Activated CD4-positive, alpha-beta memory T cell treated with anti-CD3 and anti-CD28 coated beads for 36 hours (primary cell): ENCODE data around the gene MFN2. TPM values are rescaled to one million over a fixed set of nuclear protein-coding genes. Genes with fewer than 3 reads are reported as not detected.
A peak's percentile ranks its signal among the peaks of the same experiment; 100 is the strongest.

Experiments used
- CTCF ChIA-PET: fragments of 350-600 bp; sonication (Branson Sonifier 250); formaldehyde crosslinking; loops from one replicate; lab custom pipeline; 2021; ENCODE audit warnings: antibody characterized with exemption, inconsistent platforms; lab: Charles Lee
- POLR2A ChIA-PET: fragments of 350-600 bp; sonication (Branson Sonifier 250); formaldehyde crosslinking; loops from one replicate; lab custom pipeline; 2021; ENCODE audit warnings: antibody characterized with exemption; lab: Charles Lee
- DNase-seq: peaks from one replicate; pipeline ENCODE4 v3.0.0-alpha.2; 2020
- H3K27ac Mint-ChIP-seq: one replicate; pipeline ENCODE4 v1.8.0; 2021; ENCODE audit warnings: mixed read lengths
- H3K27me3 Mint-ChIP-seq: one replicate; pipeline ENCODE4 v1.8.0; 2021; ENCODE audit warnings: mixed read lengths
- H3K36me3 Mint-ChIP-seq: one replicate; pipeline ENCODE4 v1.8.0; 2021; ENCODE audit warnings: mixed read lengths
- H3K4me1 Mint-ChIP-seq: one replicate; pipeline ENCODE4 v1.8.0; 2021; ENCODE audit warnings: low read depth, mixed read lengths
- H3K4me3 Mint-ChIP-seq: one replicate; pipeline ENCODE4 v1.8.0; 2021; ENCODE audit warnings: mild to moderate bottlenecking, mixed read lengths
- H3K9me3 Mint-ChIP-seq: one replicate; pipeline ENCODE4 v1.8.0; 2021; ENCODE audit warnings: mixed read lengths
- intact Hi-C: fragments of 100-400 bp; cut with micrococcal nuclease; formaldehyde crosslinking; loops from one replicate; pipeline ENCODE4 v1.15.1; 2023
- total RNA-seq, 2 experiments: library from RNA; stranded (reverse); gene quantifications; one replicate each; pipeline ENCODE4 v1.2.3, GENCODE V29; 2021

MFN2 gene
- total RNA-seq, 2 experiments from 2014 or later = 52.0 to 58.1 TPM

DNA sequence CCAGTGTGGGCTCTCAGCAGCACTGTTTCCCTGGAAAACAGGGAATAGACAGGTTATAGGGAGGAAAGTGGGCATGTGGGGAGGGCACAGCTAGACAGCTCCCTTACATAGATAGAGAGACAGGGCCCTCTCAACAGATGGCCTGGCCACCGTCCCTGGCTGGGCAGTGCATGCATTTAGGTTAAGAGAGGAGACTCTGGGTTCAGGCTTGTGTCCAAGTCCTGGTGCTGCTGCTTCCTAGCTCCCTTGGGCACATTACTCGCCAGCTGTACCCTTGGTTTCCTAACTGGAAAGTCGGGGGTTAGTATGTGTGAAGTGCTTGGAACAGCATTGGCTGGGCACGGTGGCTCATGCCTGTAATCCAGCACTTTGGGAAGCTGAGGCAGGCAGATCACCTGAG lies 36.6 kb upstream of the MFN2 start:
- ChIA-PET CTCF (no interaction called here), POLR2A (interaction anchor here (0.7 to 1.4 kb wide), 2 partner anchors 35 to 136 kb away, joined by 3 read pairs; no protein-coding TSS in a partner anchor)
- H3K4me3 Mint-ChIP-seq = no peak overlapping the region
- H3K27me3 Mint-ChIP-seq = no peaks in the 10 kb centered on the region
- H3K9me3 Mint-ChIP-seq = no peaks in the 10 kb centered on the region
- intact Hi-C loops = no loop called here
- peaks cover 3% of the 10 kb centered on the region for H3K36me3 Mint-ChIP-seq
- no peak overlapping the region for H3K27ac Mint-ChIP-seq
- no peaks in the 10 kb centered on the region for H3K4me1 Mint-ChIP-seq
- DNase-seq = no peak

DNA sequence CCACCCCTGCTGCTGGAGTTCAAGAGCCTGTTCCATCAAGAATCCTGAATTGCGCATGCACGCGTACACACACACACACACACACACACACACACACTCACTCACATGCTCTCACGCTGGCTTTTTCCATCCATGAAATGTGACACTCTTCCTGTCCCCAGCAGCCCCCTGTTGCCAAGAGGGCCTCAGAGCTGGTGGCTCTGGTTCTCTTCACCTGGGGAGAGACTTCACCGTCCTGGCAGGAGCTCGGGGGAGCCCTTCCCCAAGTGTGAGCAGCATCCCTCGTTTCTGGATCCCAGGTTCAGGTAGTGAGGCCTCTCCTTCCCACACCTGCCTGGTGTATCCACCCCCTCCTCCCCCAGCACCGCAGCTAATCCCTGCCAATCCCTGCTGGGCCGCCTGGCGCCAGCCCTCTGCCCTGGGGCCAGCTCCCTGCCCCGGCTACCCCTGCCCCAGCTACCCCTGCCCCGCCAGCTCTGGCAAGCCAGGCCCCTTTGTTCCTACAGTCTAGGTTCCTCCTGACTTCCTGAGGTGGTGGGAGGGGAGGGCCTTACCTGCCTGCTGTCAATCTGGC lies 35.8 kb upstream of the MFN2 start:
- Mint-ChIP-seq H3K27ac (no peak overlapping the region), H3K27me3 (no peaks in the 10 kb centered on the region), H3K9me3 (no peaks in the 10 kb centered on the region), H3K4me1 (no peaks in the 10 kb centered on the region), H3K4me3 (no peak overlapping the region), H3K36me3 (peaks cover 3% of the 10 kb centered on the region)
- intact Hi-C loops = no loop called here
- ChIA-PET CTCF (no interaction called here), POLR2A (interaction anchor here (1.4 kb wide), 1 partner anchor 36 kb away, joined by 3 read pairs; no protein-coding TSS in a partner anchor)
- DNase-seq = no peak

DNA sequence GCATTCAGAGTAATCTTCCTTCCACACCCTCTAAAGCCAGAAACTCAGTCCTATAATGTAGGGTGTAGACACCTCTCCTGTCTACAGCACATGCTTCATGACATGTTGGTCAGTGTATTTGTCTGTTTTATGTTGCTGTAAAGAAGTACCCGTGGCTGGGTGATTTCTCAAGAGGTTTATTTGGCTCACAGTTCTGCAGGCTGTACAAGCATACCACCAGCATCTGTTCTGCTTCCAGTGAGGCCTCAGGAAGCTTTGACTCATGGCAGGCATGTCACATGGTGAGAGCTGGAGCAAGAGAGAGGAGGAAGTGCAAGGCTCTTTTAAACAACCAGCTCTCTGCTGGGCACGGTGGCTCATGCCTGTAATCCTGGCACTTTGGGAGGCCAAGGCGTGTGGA lies 33.6 kb upstream of the MFN2 start:
- intact Hi-C loops = no loop called here
- ChIA-PET CTCF (no interaction called here), POLR2A (no interaction called here)
- Mint-ChIP-seq H3K36me3 (peaks cover 3% of the 10 kb centered on the region), H3K4me1 (no peaks in the 10 kb centered on the region), H3K4me3 (no peak overlapping the region), H3K9me3 (no peaks in the 10 kb centered on the region), H3K27me3 (no peaks in the 10 kb centered on the region), H3K27ac (no peak overlapping the region)
- DNase-seq = no peak

DNA sequence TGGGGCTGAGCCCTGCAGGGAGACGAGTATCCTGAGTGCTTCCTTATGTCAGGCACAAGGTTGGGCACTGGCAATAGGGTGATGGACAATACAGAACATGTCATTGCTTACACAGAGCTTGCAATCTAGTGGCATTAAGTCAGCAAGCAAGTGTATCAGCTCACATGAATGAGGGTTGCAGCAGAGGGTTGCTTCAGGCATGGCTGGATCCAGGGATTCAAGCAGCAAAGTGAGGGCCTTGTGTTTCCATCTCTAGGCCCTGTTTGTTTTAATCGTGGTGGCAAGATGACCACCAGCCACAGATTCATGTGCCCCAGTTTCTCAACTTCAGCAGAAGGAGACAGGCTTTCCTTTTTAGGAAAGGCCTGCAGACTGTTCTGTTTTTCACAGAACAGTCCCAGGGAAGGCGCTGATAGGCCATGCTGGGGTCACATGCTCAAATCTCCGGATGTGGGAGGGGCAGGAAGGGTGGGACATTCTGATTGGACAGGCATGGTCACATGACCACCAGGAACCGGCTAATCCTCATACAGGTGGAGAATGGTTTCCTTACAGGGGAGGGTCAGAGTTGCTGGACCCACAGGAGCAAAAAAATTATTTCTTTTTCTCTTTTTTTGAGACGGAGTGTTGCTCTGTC lies 31.3 kb upstream of the MFN2 start:
- peaks cover 3% of the 10 kb centered on the region for H3K36me3 Mint-ChIP-seq
- ChIA-PET CTCF (no interaction called here), POLR2A (no interaction called here)
- H3K4me3 Mint-ChIP-seq = no peak overlapping the region
- intact Hi-C loops = no loop called here
- no peaks in the 10 kb centered on the region for H3K4me1 Mint-ChIP-seq
- no peaks in the 10 kb centered on the region for H3K27me3 Mint-ChIP-seq
- peak; percentile 28 for DNase-seq
- no peaks in the 10 kb centered on the region for H3K9me3 Mint-ChIP-seq
- no peak overlapping the region for H3K27ac Mint-ChIP-seq

DNA sequence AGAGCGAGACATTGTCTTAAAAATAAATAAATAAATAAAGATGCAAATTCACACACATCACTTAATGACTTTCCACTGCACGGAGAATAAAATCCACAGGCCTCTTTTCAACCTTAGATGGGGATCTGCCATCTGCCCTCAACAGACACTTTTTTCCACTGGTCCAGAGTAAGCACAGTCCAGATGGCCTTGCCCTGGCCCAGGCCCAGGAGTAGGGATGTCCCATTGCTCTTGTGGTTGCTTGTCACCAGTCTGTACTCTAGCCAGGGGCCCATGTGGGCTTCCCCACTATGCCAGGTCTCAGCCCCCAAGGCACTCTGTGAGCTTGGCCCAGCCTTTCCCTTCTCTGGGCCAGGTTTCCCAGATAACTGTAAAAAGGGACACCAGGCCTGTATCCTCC lies 28.3 kb upstream of the MFN2 start:
- Mint-ChIP-seq H3K9me3 (no peaks in the 10 kb centered on the region), H3K27ac (no peak overlapping the region), H3K36me3 (peaks cover 3% of the 10 kb centered on the region), H3K4me3 (no peak overlapping the region), H3K27me3 (no peaks in the 10 kb centered on the region), H3K4me1 (no peaks in the 10 kb centered on the region)
- DNase-seq = no peak
- ChIA-PET POLR2A (no interaction called here), CTCF (no interaction called here)
- intact Hi-C loops = no loop called here

GRCh38 chr1:11952455-11953109 lies 27.7 kb upstream of the MFN2 start:
- Mint-ChIP-seq H3K4me1 (no peaks in the 10 kb centered on the region), H3K4me3 (no peak overlapping the region), H3K27ac (no peak overlapping the region), H3K36me3 (peaks cover 3% of the 10 kb centered on the region), H3K27me3 (no peaks in the 10 kb centered on the region), H3K9me3 (no peaks in the 10 kb centered on the region)
- intact Hi-C loops = no loop called here
- DNase-seq = no peak
- CTCF ChIA-PET = no interaction called here
- POLR2A ChIA-PET = no interaction called here

DNA sequence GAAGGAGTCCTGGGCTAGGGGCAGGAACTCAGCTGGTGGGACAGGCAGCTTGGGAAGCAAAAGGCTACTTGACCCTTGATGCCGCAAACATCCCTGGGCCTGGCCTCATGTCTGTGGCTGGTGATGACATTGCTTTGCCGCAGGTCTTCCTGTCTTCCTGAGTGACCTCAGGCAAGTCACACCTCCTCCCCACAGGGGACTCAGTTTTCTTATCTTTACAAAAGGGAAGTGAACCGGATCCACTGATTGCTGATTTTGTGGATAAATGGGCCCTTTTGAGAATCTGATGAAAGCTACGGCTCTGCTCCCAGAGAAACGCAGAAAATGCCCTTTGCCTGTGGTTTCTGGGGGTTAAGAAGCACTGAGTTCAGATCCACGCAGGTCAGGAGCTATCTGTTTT lies 25.0 kb upstream of the MFN2 start:
- Mint-ChIP-seq H3K27me3 (no peaks in the 10 kb centered on the region), H3K9me3 (no peaks in the 10 kb centered on the region)
- POLR2A ChIA-PET = no interaction called here

GRCh38 chr1:11957398-11957797 lies 22.8 kb upstream of the MFN2 start:
- Mint-ChIP-seq H3K36me3 (peaks cover 2% of the 10 kb centered on the region), H3K27me3 (no peaks in the 10 kb centered on the region), H3K4me1 (no peaks in the 10 kb centered on the region), H3K9me3 (no peaks in the 10 kb centered on the region), H3K4me3 (no peak overlapping the region), H3K27ac (no peak overlapping the region)
- no peak for DNase-seq
- intact Hi-C loops = no loop called here
- ChIA-PET POLR2A (interaction anchor here (0.6 kb wide), 1 partner anchor 11 kb away, joined by 3 read pairs; no protein-coding TSS in a partner anchor), CTCF (interaction anchor here (0.7 kb wide), 1 partner anchor 44 kb away, joined by 3 read pairs; no protein-coding TSS in a partner anchor)

More for the DNA sequence above, 25.0 kb upstream of the MFN2 start:
- Mint-ChIP-seq H3K27ac (no peak overlapping the region), H3K4me1 (no peaks in the 10 kb centered on the region), H3K4me3 (no peak overlapping the region), H3K36me3 (peaks cover 2% of the 10 kb centered on the region)
- CTCF ChIA-PET = no interaction called here
- no peak for DNase-seq
- intact Hi-C loops = no loop called here

DNA sequence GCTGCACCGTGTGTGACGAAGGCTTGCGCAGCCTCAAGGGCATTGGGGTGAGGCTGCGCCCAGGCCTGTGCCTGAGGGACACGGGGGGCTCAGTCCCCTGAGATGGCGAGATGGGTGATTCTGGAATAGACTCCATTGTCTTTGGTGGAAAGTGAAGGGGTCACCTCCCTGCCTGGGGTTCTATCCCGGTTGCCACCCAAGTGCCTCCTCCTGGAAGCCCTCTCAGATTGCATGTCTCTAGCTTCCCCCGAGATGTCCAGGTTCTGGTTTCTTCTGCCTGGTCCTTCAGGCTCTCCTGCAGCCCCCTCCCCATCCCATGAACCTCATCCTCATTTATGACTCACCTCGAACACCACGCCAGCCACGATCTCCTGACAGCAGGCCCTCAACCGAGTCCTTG lies 22.3 kb upstream of the MFN2 start:
- intact Hi-C loops = no loop called here
- Mint-ChIP-seq H3K9me3 (no peaks in the 10 kb centered on the region), H3K36me3 (peaks cover 2% of the 10 kb centered on the region), H3K4me1 (no peaks in the 10 kb centered on the region), H3K4me3 (no peak overlapping the region), H3K27me3 (no peaks in the 10 kb centered on the region), H3K27ac (no peak overlapping the region)
- ChIA-PET CTCF (interaction anchor here (0.7 kb wide), 1 partner anchor 43 kb away, joined by 3 read pairs; no protein-coding TSS in a partner anchor), POLR2A (interaction anchor here (0.6 kb wide), 1 partner anchor 11 kb away, joined by 3 read pairs; no protein-coding TSS in a partner anchor)
- no peak for DNase-seq

DNA sequence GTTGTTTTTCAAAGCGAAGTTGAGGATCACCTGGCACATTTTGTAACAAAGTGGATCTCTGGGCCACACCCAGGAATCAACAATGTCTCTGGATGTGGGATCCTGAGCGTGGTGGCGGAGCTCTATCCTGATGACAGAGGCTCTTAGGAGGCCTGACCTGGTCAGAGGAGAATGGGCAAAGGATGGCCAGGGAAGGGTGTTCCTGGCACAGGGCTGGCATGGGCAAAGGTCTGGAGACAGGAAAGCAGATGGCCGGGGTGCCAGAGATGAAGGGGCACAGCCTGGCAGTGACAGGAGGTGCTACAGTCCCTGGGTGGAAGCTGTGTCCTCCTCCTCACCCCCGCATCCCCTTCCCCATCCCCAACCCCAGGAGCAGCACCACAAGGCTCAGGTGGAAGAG lies 20.0 kb upstream of the MFN2 start:
- Mint-ChIP-seq H3K36me3 (peaks cover 4% of the 10 kb centered on the region), H3K9me3 (no peaks in the 10 kb centered on the region), H3K4me3 (no peak overlapping the region), H3K27me3 (no peaks in the 10 kb centered on the region), H3K27ac (no peak overlapping the region), H3K4me1 (no peaks in the 10 kb centered on the region)
- intact Hi-C loops = no loop called here
- CTCF ChIA-PET = no interaction called here
- POLR2A ChIA-PET = no interaction called here
- no peak for DNase-seq

GRCh38 chr1:11960715-11961114 lies 19.5 kb upstream of the MFN2 start:
- intact Hi-C loops = no loop called here
- Mint-ChIP-seq H3K4me3 (no peak overlapping the region), H3K36me3 (peaks cover 4% of the 10 kb centered on the region), H3K27ac (no peak overlapping the region), H3K9me3 (no peaks in the 10 kb centered on the region), H3K4me1 (no peaks in the 10 kb centered on the region), H3K27me3 (no peaks in the 10 kb centered on the region)
- DNase-seq = no peak
- ChIA-PET CTCF (no interaction called here), POLR2A (no interaction called here)

GRCh38 chr1:11961230-11961629 lies 19.0 kb upstream of the MFN2 start:
- ChIA-PET POLR2A (no interaction called here), CTCF (no interaction called here)
- no peak overlapping the region for H3K27ac Mint-ChIP-seq
- intact Hi-C loops = no loop called here
- DNase-seq = no peak
- no peak overlapping the region for H3K4me3 Mint-ChIP-seq
- H3K9me3 Mint-ChIP-seq = no peaks in the 10 kb centered on the region
- H3K27me3 Mint-ChIP-seq = no peaks in the 10 kb centered on the region
- H3K4me1 Mint-ChIP-seq = no peaks in the 10 kb centered on the region
- H3K36me3 Mint-ChIP-seq = peaks cover 4% of the 10 kb centered on the region
